Activated T-cell treated with anti-CD3 and anti-CD28 coated beads, Interleukin-2, amount 50 U/mL, for 4 hours (primary cell): ENCODE data around the gene ADAMTS2. TPM values are rescaled to one million over a fixed set of nuclear protein-coding genes. Genes with fewer than 3 reads are reported as not detected.

Experiments used
- ATAC-seq, 2 donors: fragments of 200-7000 bp; cut with Tn5 transposase; one replicate each; pipeline ENCODE4 v1.10.0; 2021
- DNase-seq: peaks from one replicate; pipeline ENCODE4 v3.0.0-alpha.2; 2020
- H3K27me3 Mint-ChIP-seq: one replicate; pipeline ENCODE4 v1.8.0; 2021; ENCODE audit warnings: low read depth, mixed read lengths
- H3K36me3 Mint-ChIP-seq: one replicate; pipeline ENCODE4 v1.8.0; 2022; ENCODE audit warnings: mixed read lengths; ENCODE audit not compliant: insufficient read depth
- H3K4me1 Mint-ChIP-seq: one replicate; pipeline ENCODE4 v1.8.0; 2021; ENCODE audit warnings: low read depth, mixed read lengths
- H3K4me3 Mint-ChIP-seq: one replicate; pipeline ENCODE4 v1.8.0; 2021; ENCODE audit warnings: mild to moderate bottlenecking, moderate library complexity, mixed read lengths
- H3K9me3 Mint-ChIP-seq: one replicate; pipeline ENCODE4 v1.8.0; 2021; ENCODE audit warnings: mixed read lengths
- total RNA-seq, 3 donors: library from RNA; stranded (reverse); gene quantifications; one replicate each; pipeline ENCODE4 v1.2.1, GENCODE V29; 2021

ADAMTS2 gene
- total RNA-seq, 3 donors from 2014 or later, result 0.05 to 0.41 (median 0.13) TPM

- H3K4me3 Mint-ChIP-seq, result no peak overlapping the region
- no peaks in the 10 kb centered on the region for H3K36me3 Mint-ChIP-seq
- ATAC-seq (no peak), DNase-seq (no peak)
- H3K27me3 Mint-ChIP-seq, result no peaks in the 10 kb centered on the region
- no peaks in the 10 kb centered on the region for H3K9me3 Mint-ChIP-seq
- no peaks in the 10 kb centered on the region for H3K4me1 Mint-ChIP-seq
Measured at GRCh38 chr5:179274321-179275315, 70.6 kb downstream of the ADAMTS2 start.

GRCh38 chr5:179273441-179274145 lies 71.7 kb downstream of the ADAMTS2 start:
- Mint-ChIP-seq H3K36me3 (no peaks in the 10 kb centered on the region), H3K4me3 (no peak overlapping the region), H3K9me3 (no peaks in the 10 kb centered on the region), H3K4me1 (no peaks in the 10 kb centered on the region), H3K27me3 (no peaks in the 10 kb centered on the region)
- ATAC-seq (no peak), DNase-seq (no peak)

- DNase-seq (no peak), ATAC-seq (no peak)
- Mint-ChIP-seq H3K4me3 (no peak overlapping the region), H3K9me3 (no peaks in the 10 kb centered on the region), H3K4me1 (no peaks in the 10 kb centered on the region), H3K27me3 (no peaks in the 10 kb centered on the region), H3K36me3 (no peaks in the 10 kb centered on the region)
Measured at GRCh38 chr5:179273073-179273435, 72.2 kb downstream of the ADAMTS2 start.

GRCh38 chr5:179272326-179273072 lies 72.8 kb downstream of the ADAMTS2 start:
- Mint-ChIP-seq H3K36me3 (no peaks in the 10 kb centered on the region), H3K4me3 (no peak overlapping the region), H3K27me3 (no peaks in the 10 kb centered on the region), H3K9me3 (no peaks in the 10 kb centered on the region), H3K4me1 (no peaks in the 10 kb centered on the region)
- ATAC-seq (no peak), DNase-seq (no peak)

- H3K9me3 Mint-ChIP-seq, result no peaks in the 10 kb centered on the region
- H3K27me3 Mint-ChIP-seq, result no peaks in the 10 kb centered on the region
Measured at GRCh38 chr5:179271821-179272325, 73.4 kb downstream of the ADAMTS2 start.

GRCh38 chr5:179271428-179271734 lies 73.9 kb downstream of the ADAMTS2 start:
- Mint-ChIP-seq H3K4me3 (no peak overlapping the region), H3K36me3 (no peaks in the 10 kb centered on the region), H3K27me3 (peaks cover 2% of the 10 kb centered on the region), H3K9me3 (no peaks in the 10 kb centered on the region), H3K4me1 (no peaks in the 10 kb centered on the region)
- ATAC-seq (no peak), DNase-seq (no peak)

More at GRCh38 chr5:179271821-179272325, 73.4 kb downstream of the ADAMTS2 start:
- ATAC-seq (no peak), DNase-seq (no peak)
- Mint-ChIP-seq H3K4me1 (no peaks in the 10 kb centered on the region), H3K36me3 (no peaks in the 10 kb centered on the region), H3K4me3 (no peak overlapping the region)

GRCh38 chr5:179270581-179271427 lies 74.5 kb downstream of the ADAMTS2 start:
- no peaks in the 10 kb centered on the region for H3K9me3 Mint-ChIP-seq
- H3K4me3 Mint-ChIP-seq, result no peak overlapping the region
- ATAC-seq, result no peak
- H3K36me3 Mint-ChIP-seq, result no peaks in the 10 kb centered on the region
- no peaks in the 10 kb centered on the region for H3K4me1 Mint-ChIP-seq
- no peak for DNase-seq
- peaks cover 2% of the 10 kb centered on the region for H3K27me3 Mint-ChIP-seq

- Mint-ChIP-seq H3K9me3 (no peaks in the 10 kb centered on the region), H3K4me1 (no peaks in the 10 kb centered on the region), H3K36me3 (no peaks in the 10 kb centered on the region), H3K4me3 (no peak overlapping the region), H3K27me3 (peaks cover 2% of the 10 kb centered on the region)
- ATAC-seq, result no peak
- no peak for DNase-seq
Measured at GRCh38 chr5:179269781-179270543, 75.3 kb downstream of the ADAMTS2 start.

- no peak for ATAC-seq
- no peaks in the 10 kb centered on the region for H3K36me3 Mint-ChIP-seq
- H3K4me1 Mint-ChIP-seq, result no peaks in the 10 kb centered on the region
- no peaks in the 10 kb centered on the region for H3K9me3 Mint-ChIP-seq
- peaks cover 2% of the 10 kb centered on the region for H3K27me3 Mint-ChIP-seq
- no peak for DNase-seq
- no peak overlapping the region for H3K4me3 Mint-ChIP-seq
Measured at GRCh38 chr5:179268966-179269693, 76.1 kb downstream of the ADAMTS2 start.

GRCh38 chr5:179268399-179268952 lies 76.8 kb downstream of the ADAMTS2 start:
- Mint-ChIP-seq H3K36me3 (no peaks in the 10 kb centered on the region), H3K4me3 (no peak overlapping the region), H3K27me3 (peaks cover 4% of the 10 kb centered on the region), H3K9me3 (no peaks in the 10 kb centered on the region), H3K4me1 (no peaks in the 10 kb centered on the region)
- no peak for ATAC-seq
- no peak for DNase-seq

- Mint-ChIP-seq H3K36me3 (no peaks in the 10 kb centered on the region), H3K27me3 (peaks cover 4% of the 10 kb centered on the region), H3K4me1 (no peaks in the 10 kb centered on the region), H3K4me3 (no peak overlapping the region), H3K9me3 (no peaks in the 10 kb centered on the region)
- no peak for DNase-seq
- no peak for ATAC-seq
Measured at GRCh38 chr5:179267671-179268083, 77.6 kb downstream of the ADAMTS2 start.

- ATAC-seq (no peak), DNase-seq (no peak)
- Mint-ChIP-seq H3K4me3 (no peak overlapping the region), H3K9me3 (no peaks in the 10 kb centered on the region), H3K27me3 (peaks cover 4% of the 10 kb centered on the region), H3K36me3 (no peaks in the 10 kb centered on the region), H3K4me1 (no peaks in the 10 kb centered on the region)
Measured at GRCh38 chr5:179267071-179267670, 78.1 kb downstream of the ADAMTS2 start.
